DLD1 (cell line): ENCODE results near the gene SLC29A3.

Source experiments
- in situ Hi-C: cut with HindIII; loops from 2 replicates; pipeline ENCODE4 v1.10.0; 2017; ENCODE audit warnings: low sequenced_read_pairs

Gene SLC29A3

GRCh38 chr10:71366690-71367089, 47.6 kb downstream of the SLC29A3 start:
- in situ Hi-C loops, result no loop called here

- in situ Hi-C loops, result no loop called here
These were observed 48.2 kb downstream of the SLC29A3 start for GRCh38 chr10:71367271-71367670.

- in situ Hi-C loops, result no loop called here
These were observed 49.1 kb downstream of the SLC29A3 start for GRCh38 chr10:71368176-71368575.

GRCh38 chr10:71368643-71369042, 49.6 kb downstream of the SLC29A3 start:
- in situ Hi-C loops, result no loop called here

- in situ Hi-C loops, result no loop called here
These were observed 50.5 kb downstream of the SLC29A3 start for GRCh38 chr10:71369602-71370001.

- in situ Hi-C loops, result no loop called here
These were observed 51.0 kb downstream of the SLC29A3 start for GRCh38 chr10:71370031-71370430.

- in situ Hi-C loops, result no loop called here
These were observed 52.7 kb downstream of the SLC29A3 start for GRCh38 chr10:71371750-71372166.

GRCh38 chr10:71372882-71373495, 53.9 kb downstream of the SLC29A3 start:
- in situ Hi-C loops, result no loop called here

GRCh38 chr10:71374481-71375233, 55.6 kb downstream of the SLC29A3 start:
- in situ Hi-C loops, result loop anchor here (25.0 kb wide), 2 partner anchors 338 to 463 kb away; partner anchors contain the start of gene C10orf105

- in situ Hi-C loops, result loop anchor here (25.0 kb wide), 2 partner anchors 336 to 461 kb away; partner anchors contain the start of gene C10orf105
These were observed 56.9 kb downstream of the SLC29A3 start for GRCh38 chr10:71375952-71376351.

- in situ Hi-C loops, result loop anchor here (25.0 kb wide), 2 partner anchors 334 to 459 kb away; partner anchors contain the start of gene C10orf105
These were observed 59.5 kb downstream of the SLC29A3 start for GRCh38 chr10:71378336-71379117.

- in situ Hi-C loops, result loop anchor here (25.0 kb wide), 2 partner anchors 333 to 458 kb away; partner anchors contain the start of gene C10orf105
These were observed 60.2 kb downstream of the SLC29A3 start for GRCh38 chr10:71379118-71379766.

- in situ Hi-C loops, result loop anchor here (25.0 kb wide), 2 partner anchors 331 to 456 kb away; partner anchors contain the start of gene C10orf105
These were observed 61.8 kb downstream of the SLC29A3 start for GRCh38 chr10:71380841-71381240.

- in situ Hi-C loops, result loop anchor here (25.0 kb wide), 2 partner anchors 331 to 456 kb away; partner anchors contain the start of gene C10orf105
These were observed 62.6 kb downstream of the SLC29A3 start for GRCh38 chr10:71381611-71382010.

GRCh38 chr10:71382028-71382427, 63.0 kb downstream of the SLC29A3 start:
- in situ Hi-C loops, result loop anchor here (25.0 kb wide), 2 partner anchors 330 to 455 kb away; partner anchors contain the start of gene C10orf105

- in situ Hi-C loops, result loop anchor here (25.0 kb wide), 2 partner anchors 330 to 455 kb away; partner anchors contain the start of gene C10orf105
These were observed 63.7 kb downstream of the SLC29A3 start for GRCh38 chr10:71382757-71383156.

- in situ Hi-C loops, result loop anchor here (25.0 kb wide), 2 partner anchors 328 to 453 kb away; partner anchors contain the start of gene C10orf105
These were observed 65.1 kb downstream of the SLC29A3 start for GRCh38 chr10:71383972-71384687.

- in situ Hi-C loops, result loop anchor here (25.0 kb wide), 2 partner anchors 324 to 449 kb away; partner anchors contain the start of gene C10orf105
These were observed 69.1 kb downstream of the SLC29A3 start for GRCh38 chr10:71388171-71388570.

- in situ Hi-C loops, result loop anchor here (25.0 kb wide), 2 partner anchors 324 to 449 kb away; partner anchors contain the start of gene C10orf105
These were observed 69.7 kb downstream of the SLC29A3 start for GRCh38 chr10:71388583-71389310.
